H1 (cell line): ENCODE results near the gene UBE3B. TPM values are rescaled to one million over a fixed set of nuclear protein-coding genes. Genes with fewer than 3 reads are reported as not detected.

Source experiments
- CTCF ChIA-PET: fragments of 300-600 bp; sonication (Branson Sonifier 250); formaldehyde crosslinking; loops from one replicate; lab custom pipeline; 2021; ENCODE audit not compliant: partially characterized antibody; lab: Charles Lee
- POLR2A ChIA-PET: fragments of 300-600 bp; sonication (Branson Sonifier 250); formaldehyde crosslinking; loops from one replicate; lab custom pipeline; 2021; ENCODE audit warnings: inconsistent platforms; ENCODE audit not compliant: partially characterized antibody; lab: Charles Lee
- DNase-seq, 2 experiments: peaks; one replicate each; pipeline versions ENCODE4 v3.0.0 to v3.0.0-alpha.2; 2010 to 2022; ENCODE audit warnings: low spot score in 2 of 2, low read depth in 1 of 2, mixed read lengths in 1 of 2
- FAIRE-seq: peaks from 2 replicates; lab custom pipeline; 2011; peaks lifted over from hg19 to GRCh38; lab: Jason Lieb, UNC
- H2AFZ ChIP-seq: 2 replicates; pipeline ENCODE4 v1.8.1; 2012; ENCODE audit warnings: low read length, inconsistent platforms
- H2AK5ac ChIP-seq: 2 replicates; pipeline ENCODE4 v1.6.1; 2013; ENCODE audit warnings: low read depth, low read length
- H2BK120ac ChIP-seq: replicated peaks from 2 replicates; pipeline ENCODE3; 2013; ENCODE audit warnings: low read depth, low read length, inconsistent platforms
- H2BK12ac ChIP-seq: 2 replicates; pipeline ENCODE4 v1.6.1; 2013; ENCODE audit warnings: low read depth, low read length
- H2BK15ac ChIP-seq: 2 replicates; pipeline ENCODE4 v1.6.1; 2013; ENCODE audit warnings: low read length
- H2BK20ac ChIP-seq: 2 replicates; pipeline ENCODE4 v1.6.1; 2013; ENCODE audit warnings: low read length
- H2BK5ac ChIP-seq: 2 replicates; pipeline ENCODE4 v1.6.1; 2013; ENCODE audit warnings: low read depth, low read length
- H3K14ac ChIP-seq: 2 replicates; pipeline ENCODE4 v1.6.1; 2013; ENCODE audit warnings: inconsistent platforms; ENCODE audit not compliant: insufficient read length
- H3K18ac ChIP-seq: 2 replicates; pipeline ENCODE4 v1.6.1; 2013; ENCODE audit warnings: low read length; ENCODE audit errors: extremely low read depth
- H3K23ac ChIP-seq: 2 replicates; pipeline ENCODE4 v1.6.1; 2013; ENCODE audit warnings: inconsistent platforms; ENCODE audit not compliant: insufficient read length
- H3K23me2 ChIP-seq: 2 replicates; pipeline ENCODE4 v1.6.1; 2013; ENCODE audit warnings: low read depth, low read length
- H3K27ac ChIP-seq: 2 replicates; pipeline ENCODE4 v1.6.1; 2011; ENCODE audit warnings: low read depth, low read length, inconsistent platforms
- H3K27me3 ChIP-seq, 4 experiments: replicated peaks in 1 of 4; 1 replicate in 1 of 4; 2 replicates in 3 of 4; pipeline versions ENCODE4 v1.6.1 to v1.8.1; 2011 to 2013; ENCODE audit warnings: low read length in 3 of 4, mild to moderate bottlenecking in 3 of 4, inconsistent platforms in 2 of 4, mixed read lengths in 2 of 4, moderate library complexity in 1 of 4; ENCODE audit not compliant: control insufficient read depth in 3 of 4, insufficient read depth in 3 of 4; ENCODE audit errors: extremely low read depth in 1 of 4
- H3K36me3 ChIP-seq, 4 experiments: 2 replicates each; pipeline versions ENCODE4 v1.6.1 to v1.8.1; 2011 to 2013; ENCODE audit warnings: mild to moderate bottlenecking in 4 of 4, low read length in 3 of 4, moderate library complexity in 2 of 4, control low read depth in 1 of 4, inconsistent platforms in 1 of 4; ENCODE audit not compliant: insufficient read depth in 4 of 4, control insufficient read depth in 2 of 4
- H3K4ac ChIP-seq: replicated peaks from 2 replicates; pipeline ENCODE3; 2013; ENCODE audit warnings: low read length, low read depth, mixed read lengths, inconsistent platforms; ENCODE audit not compliant: insufficient read length
- H3K4me1 ChIP-seq, 4 experiments: replicated peaks in 1 of 4; 1 replicate in 1 of 4; 2 replicates in 3 of 4; pipeline versions ENCODE4 v1.6.1 to v1.8.1; 2011 to 2013; ENCODE audit warnings: low read length in 3 of 4, inconsistent platforms in 2 of 4, mixed read lengths in 1 of 4; ENCODE audit not compliant: insufficient read depth in 4 of 4, control insufficient read depth in 3 of 4
- H3K4me2 ChIP-seq, 2 experiments: 2 replicates each; pipeline versions ENCODE4 v1.6.1 to v1.8.1; 2011 to 2013; ENCODE audit warnings: low read depth in 2 of 2, low read length in 2 of 2, control low read depth in 1 of 2, inconsistent platforms in 1 of 2, mild to moderate bottlenecking in 1 of 2; ENCODE audit not compliant: insufficient read depth in 1 of 2
- H3K4me3 ChIP-seq, 4 experiments: fragments of 200-600, 300-600 bp in 1 of 4; sonication (generic), shearing (Covaris generic), sonication (Bioruptor Twin) in 1 of 4; 2 replicates each; pipeline versions ENCODE4 v1.5.1 to v1.8.1; 2011 to 2016; ENCODE audit warnings: low read length in 4 of 4, low read depth in 3 of 4, control low read depth in 2 of 4, inconsistent platforms in 2 of 4, mild to moderate bottlenecking in 2 of 4, mixed read lengths in 1 of 4, moderate library complexity in 1 of 4; ENCODE audit not compliant: insufficient read depth in 2 of 4; ENCODE audit errors: extremely low read depth in 1 of 4
- H3K56ac ChIP-seq: replicated peaks from 2 replicates; pipeline ENCODE3; 2013; ENCODE audit warnings: low read depth, mild to moderate bottlenecking, mixed read lengths, low read length, inconsistent platforms; ENCODE audit not compliant: insufficient read length
- H3K79me1 ChIP-seq: 2 replicates; pipeline ENCODE4 v1.6.1; 2013; ENCODE audit warnings: low read depth, low read length, control low read depth
- H3K79me2 ChIP-seq, 2 experiments: 2 replicates each; pipeline versions ENCODE4 v1.6.1 to v1.8.1; 2012 to 2013; ENCODE audit warnings: low read length in 2 of 2, mild to moderate bottlenecking in 2 of 2, inconsistent platforms in 1 of 2; ENCODE audit not compliant: insufficient read depth in 2 of 2, control insufficient read depth in 1 of 2
- H3K9ac ChIP-seq, 4 experiments: replicated peaks in 1 of 4; 1 replicate in 1 of 4; 2 replicates in 3 of 4; pipeline versions ENCODE4 v1.6.1 to v1.8.1; 2011 to 2013; ENCODE audit warnings: low read depth in 3 of 4, low read length in 3 of 4, control low read depth in 2 of 4, mild to moderate bottlenecking in 2 of 4, moderate library complexity in 2 of 4, inconsistent platforms in 1 of 4; ENCODE audit errors: extremely low read depth in 1 of 4
- H3K9me3 ChIP-seq, 2 experiments: 2 replicates each; pipeline versions ENCODE4 v1.6.1 to v1.8.1; 2012 to 2013; ENCODE audit warnings: mild to moderate bottlenecking in 2 of 2, moderate library complexity in 2 of 2, control low read depth in 1 of 2, inconsistent platforms in 1 of 2, low read depth in 1 of 2, low read length in 1 of 2, mixed read lengths in 1 of 2; ENCODE audit not compliant: insufficient read depth in 2 of 2
- H4K20me1 ChIP-seq, 2 experiments: replicated peaks in 1 of 2; 2 replicates each; pipeline versions ENCODE3 to v1.8.1; 2011 to 2013; ENCODE audit warnings: inconsistent platforms in 2 of 2, low read length in 2 of 2, mild to moderate bottlenecking in 1 of 2; ENCODE audit not compliant: insufficient read depth in 2 of 2, control insufficient read depth in 1 of 2
- H4K5ac ChIP-seq: 2 replicates; pipeline ENCODE4 v1.6.1; 2013; ENCODE audit warnings: low read length, low read depth, mixed read lengths, inconsistent platforms; ENCODE audit not compliant: insufficient read length
- H4K8ac ChIP-seq: 2 replicates; pipeline ENCODE4 v1.8.0; 2013; ENCODE audit warnings: mild to moderate bottlenecking, moderate library complexity, low read length, inconsistent platforms; ENCODE audit not compliant: insufficient read depth; ENCODE audit errors: extremely low read depth
- H4K91ac ChIP-seq: replicated peaks from 2 replicates; pipeline ENCODE3; 2013; ENCODE audit warnings: low read length, mixed read lengths, inconsistent platforms; ENCODE audit not compliant: insufficient read length
- CBX8 ChIP-seq: fragments of 300-800, 300-1000 bp; sonication (generic); IDR thresholded peaks from 2 replicates; pipeline ENCODE4 v1.7.1; 2016; ENCODE audit warnings: low read depth, low read length, borderline replicate concordance
- KDM5A ChIP-seq: fragments of 200-600 bp; IDR thresholded peaks from 2 replicates; pipeline ENCODE4 v1.7.1; 2012; ENCODE audit warnings: mild to moderate bottlenecking, low read length, inconsistent platforms, mixed read lengths
- PHF8 ChIP-seq: fragments of 200-600 bp; sonication (generic); conservative IDR thresholded peaks from 2 replicates; pipeline ENCODE4 v1.7.1; 2012; ENCODE audit warnings: low read depth, mild to moderate bottlenecking, inconsistent platforms, low read length, moderate library complexity
- RAD21 ChIP-seq, 2 experiments: IDR thresholded peaks in 1 of 2; conservative IDR thresholded peaks in 1 of 2; 2 replicates each; pipeline ENCODE4 v1.6.1; 2011; ENCODE audit warnings: low read depth in 2 of 2, low read length in 2 of 2, improper control_type of control experiment in 1 of 2, inconsistent platforms in 1 of 2, mild to moderate bottlenecking in 1 of 2, moderate library complexity in 1 of 2
- SAP30 ChIP-seq: fragments of 300-600 bp; sonication (generic); IDR thresholded peaks from 2 replicates; pipeline ENCODE4 v1.7.1; 2012; ENCODE audit warnings: low read length, moderate library complexity, mild to moderate bottlenecking, inconsistent platforms; ENCODE audit not compliant: insufficient read depth, insufficient replicate concordance
- TBP ChIP-seq: IDR thresholded peaks from 2 replicates; pipeline ENCODE4 v1.6.1; 2011; ENCODE audit warnings: low read depth, low read length, improper control_type of control experiment
- WGBS, 2 experiments: shearing (Covaris generic) in 1 of 2; methylation state at CpG; one replicate each; pipeline versions ENCODE4 v1.1.6 to v1.1.7; 2013 to 2015; ENCODE audit warnings: low lambda C conversion rate in 2 of 2, mixed read lengths in 2 of 2, inconsistent platforms in 1 of 2, low coverage in 1 of 2, missing lambda C conversion rate in 1 of 2; ENCODE audit not compliant: insufficient replicate concordance in 2 of 2, insufficient coverage in 1 of 2, insufficient read length in 1 of 2; ENCODE audit errors: extremely low coverage in 1 of 2, missing lambda C conversion rate in 1 of 2; 5-methylcytosine and 5-hydroxymethylcytosine counted together
- polyA plus RNA-seq, 7 experiments: library from polyadenylated mRNA; depleted of rRNA in 3 of 7; stranded (reverse) in 5 of 7; unstranded in 2 of 7; fragments of >200 nt in 5 of 7; fragments of 200-250 nt in 2 of 7; gene quantifications; 1 replicate in 5 of 7; 2 replicates in 1 of 7; 4 replicates in 1 of 7; pipeline versions ENCODE4 v1.2.1 to v1.2.3, GENCODE V29; 2011 to 2013; ENCODE audit warnings: missing spikeins in 2 of 7, mixed read lengths in 2 of 7
- total RNA-seq: library from RNA; stranded (reverse); fragmentation: NEBNext Ultra II Directional; extraction: Animal tissue kit (Norgen Biotek cat#: 25700); gene quantifications from 2 replicates; pipeline ENCODE4 v1.2.1, GENCODE V29; 2021

The UBE3B gene
- total and polyA plus RNA-seq, 2 of the 8 experiments (the other 6 are each of a cell fraction or from before 2014, with no cell fraction given) = 14.0 to 21.1 TPM

GRCh38 chr12:109557200-109557599 is 79.8 kb downstream of the UBE3B start:
- no peak overlapping the region for H3K23ac ChIP-seq
- no peak overlapping the region for H2BK15ac ChIP-seq
- H3K18ac ChIP-seq = no peak overlapping the region
- H3K79me1 ChIP-seq = no peaks in the 10 kb centered on the region
- POLR2A ChIA-PET = interaction anchor here (0.8 to 1.2 kb wide), 2 partner anchors 16 to 37 kb away, joined by 3 to 4 read pairs; no protein-coding TSS in a partner anchor
- no peak overlapping the region for H3K4ac ChIP-seq
- no peak overlapping the region for H2BK20ac ChIP-seq
- H3K4me3 ChIP-seq = no peak overlapping the region
- no peak overlapping the region for H2BK120ac ChIP-seq
- peaks cover 0 to 4% (median 0%) of the 10 kb centered on the region in 4 experiments; a peak in 2 of 7 replicates for H3K4me1 ChIP-seq
- H3K27ac ChIP-seq = no peak overlapping the region
- no peak overlapping the region for H4K91ac ChIP-seq
- no peak overlapping the region for H4K5ac ChIP-seq
- H4K8ac ChIP-seq = no peak overlapping the region
- H3K4me2 ChIP-seq = no peak overlapping the region
- H3K9me3 ChIP-seq = no peaks in the 10 kb centered on the region
- H3K56ac ChIP-seq = no peak overlapping the region
- no peak overlapping the region for H3K14ac ChIP-seq
- no peak overlapping the region for H2AK5ac ChIP-seq
- no peaks in the 10 kb centered on the region; a peak in 1 of 7 replicates for H3K27me3 ChIP-seq
- WGBS, 2 experiments = 91% methylated on average over 10 of the region's 10 CpGs; no CpG with 5 or more reads in 1 of the 2 experiments
- no peak for FAIRE-seq
- no peak overlapping the region for H3K9ac ChIP-seq
- no peak overlapping the region for H2AFZ ChIP-seq
- peaks cover 0 to under 1% (median 0%) of the 10 kb centered on the region in 4 experiments; a peak in 3 of 8 replicates for H3K36me3 ChIP-seq
- H3K79me2 ChIP-seq = no peaks in the 10 kb centered on the region
- TF ChIP-seq CBX8 = no peak
- TF ChIP-seq RAD21 (IDR thresholded peaks at IDR 0.05 in 1 of 2, conservative IDR thresholded peaks at IDR 0.05 in 1 of 2; ENCODE audit: low read depth in 2 of 2, low read length in 2 of 2) = no peak
- no peak for TF ChIP-seq TBP
- no peak for TF ChIP-seq SAP30
- no peak for TF ChIP-seq KDM5A
- no peak for TF ChIP-seq PHF8
- TF ChIP-seq, all 59 proteins: peak for 0
- DNase-seq = no peak
- Histone ChIP-seq H4K20me1 (peaks cover 0 to 2% of the 10 kb centered on the region in 2 experiments), H2BK5ac (no peak overlapping the region), H2BK12ac (no peak overlapping the region), H3K23me2 (no peaks in the 10 kb centered on the region)
- CTCF ChIA-PET = interaction anchor here (0.6 to 1.5 kb wide), 6 partner anchors 13 to 460 kb away, joined by 3 to 8 read pairs (median 4); no protein-coding TSS in a partner anchor
